SU-DHL-6 (cell line): Measurements from ENCODE around the gene RPP40.

Experiments used
- EZH2phosphoT487 ChIP-seq: fragments of 200-600 bp; sonication (generic), shearing (Covaris generic); conservative IDR thresholded peaks from 2 replicates; pipeline ENCODE4 v1.6.1; 2018; ENCODE audit warnings: mild to moderate bottlenecking, antibody characterized with exemption, low read length, moderate library complexity, mixed read lengths
- TF ChIP-seq, protein P1 (sequence below): fragments of 200-600 bp; sonication (generic); IDR thresholded peaks from one replicate; pipeline ENCODE4 v1.5.1; 2017; ENCODE audit warnings: antibody characterized with exemption, mild to moderate bottlenecking, low read length, moderate library complexity; ENCODE audit not compliant: insufficient read depth, poor library complexity, severe bottlenecking

DNA sequence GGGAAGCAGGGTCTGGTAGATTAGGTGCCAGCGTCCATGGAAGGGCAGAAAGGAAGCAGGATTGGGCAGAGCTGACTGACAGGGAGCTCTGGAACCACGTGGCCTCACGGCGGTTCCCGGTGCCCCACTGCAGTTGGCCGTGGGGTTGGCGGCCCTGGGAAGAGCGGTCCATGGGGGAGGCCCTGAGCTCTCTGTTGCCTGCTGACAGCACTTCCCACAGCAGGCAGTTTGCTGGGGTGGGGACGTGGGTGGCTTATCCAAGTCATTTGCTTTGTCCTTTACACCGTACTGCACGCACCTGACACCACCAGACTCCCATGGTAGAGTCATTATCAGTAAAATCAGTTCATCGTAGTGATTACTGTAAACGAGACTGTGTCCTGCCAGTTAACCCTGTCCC, 56.1 kb downstream of the RPP40 start:
- TF ChIP-seq, protein P1, sequence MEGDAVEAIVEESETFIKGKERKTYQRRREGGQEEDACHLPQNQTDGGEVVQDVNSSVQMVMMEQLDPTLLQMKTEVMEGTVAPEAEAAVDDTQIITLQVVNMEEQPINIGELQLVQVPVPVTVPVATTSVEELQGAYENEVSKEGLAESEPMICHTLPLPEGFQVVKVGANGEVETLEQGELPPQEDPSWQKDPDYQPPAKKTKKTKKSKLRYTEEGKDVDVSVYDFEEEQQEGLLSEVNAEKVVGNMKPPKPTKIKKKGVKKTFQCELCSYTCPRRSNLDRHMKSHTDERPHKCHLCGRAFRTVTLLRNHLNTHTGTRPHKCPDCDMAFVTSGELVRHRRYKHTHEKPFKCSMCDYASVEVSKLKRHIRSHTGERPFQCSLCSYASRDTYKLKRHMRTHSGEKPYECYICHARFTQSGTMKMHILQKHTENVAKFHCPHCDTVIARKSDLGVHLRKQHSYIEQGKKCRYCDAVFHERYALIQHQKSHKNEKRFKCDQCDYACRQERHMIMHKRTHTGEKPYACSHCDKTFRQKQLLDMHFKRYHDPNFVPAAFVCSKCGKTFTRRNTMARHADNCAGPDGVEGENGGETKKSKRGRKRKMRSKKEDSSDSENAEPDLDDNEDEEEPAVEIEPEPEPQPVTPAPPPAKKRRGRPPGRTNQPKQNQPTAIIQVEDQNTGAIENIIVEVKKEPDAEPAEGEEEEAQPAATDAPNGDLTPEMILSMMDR, result no peak
- no peak for TF ChIP-seq EZH2phosphoT487
